GM23248 (cell line): ENCODE results near the gene ZNF791.

Source experiments
- EZH2 ChIP-seq: fragments of 200-600 bp; sonication (generic); IDR thresholded peaks from 2 replicates; pipeline ENCODE4 v1.6.1; 2018; ENCODE audit warnings: antibody characterized with exemption, mild to moderate bottlenecking; ENCODE audit not compliant: insufficient read depth, poor library complexity, severe bottlenecking
- EZH2phosphoT487 ChIP-seq: fragments of 200-600 bp; sonication (generic); IDR thresholded peaks from 2 replicates; pipeline ENCODE4 v1.6.1; 2018; ENCODE audit warnings: antibody characterized with exemption, moderate library complexity, mild to moderate bottlenecking, low read depth; ENCODE audit not compliant: insufficient read depth

DNA sequence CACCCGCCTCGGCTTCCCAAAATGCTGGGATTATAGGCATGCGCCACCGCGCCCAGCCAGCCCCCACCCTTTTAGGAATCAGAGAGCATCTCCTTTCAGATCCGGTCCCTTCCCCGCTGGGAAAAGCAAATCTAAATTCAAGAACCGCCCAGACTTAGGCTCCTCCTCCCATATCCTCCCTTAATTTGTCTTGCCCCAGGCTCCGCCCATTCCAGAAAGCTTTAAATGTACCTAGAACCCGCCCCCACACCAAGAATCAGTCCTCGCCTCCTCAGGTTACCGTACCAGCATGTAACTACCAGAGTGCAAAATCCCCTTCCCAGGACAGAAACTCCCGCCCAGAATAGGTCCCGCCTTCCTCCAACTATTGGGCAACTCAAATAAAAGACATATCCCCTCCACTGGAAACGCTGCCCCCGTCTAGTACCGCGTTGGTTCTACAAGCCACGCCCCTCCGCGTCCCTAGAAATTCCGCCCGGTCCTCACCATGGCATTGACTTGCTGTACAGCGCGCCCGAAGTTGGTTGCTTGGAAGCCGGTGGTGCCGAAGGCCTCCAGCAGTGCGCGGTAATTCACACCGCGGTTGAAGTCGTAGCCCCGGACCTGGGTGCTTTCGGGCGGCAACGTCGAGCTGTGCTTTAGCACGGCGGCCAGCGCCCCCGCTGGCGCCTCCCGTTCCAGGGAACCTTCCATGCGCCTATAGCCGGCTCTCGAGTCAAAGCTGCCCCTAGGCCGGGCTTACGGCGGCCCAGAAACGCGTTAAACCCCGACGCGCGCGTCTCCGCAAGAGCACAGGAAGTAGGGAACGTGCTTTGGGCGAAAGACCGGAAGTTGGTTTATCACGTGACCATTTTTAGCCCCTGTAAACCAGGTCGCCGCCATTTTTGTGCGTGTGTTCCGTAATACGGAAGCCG lies 70.6 kb downstream of the ZNF791 start, which contains the start of gene DHPS:
- no peak for TF ChIP-seq EZH2
- TF ChIP-seq EZH2phosphoT487: no peak
